Activated CD8-positive, alpha-beta memory T cell treated with anti-CD3 and anti-CD28 coated beads for 36 hours (primary cell): ENCODE data around the gene MMP25. TPM values are rescaled to one million over a fixed set of nuclear protein-coding genes. Genes with fewer than 3 reads are reported as not detected.
"Not testable (repeated sequence)": the region's sequence is repeated elsewhere in the genome, so short reads cannot be mapped to it uniquely, and the experiment has no call there.

ENCODE experiments used
- CTCF ChIA-PET: fragments of 350-600 bp; sonication (Branson Sonifier 250); formaldehyde crosslinking; loops from one replicate; lab custom pipeline; 2021; ENCODE audit warnings: antibody characterized with exemption; lab: Charles Lee
- POLR2A ChIA-PET: fragments of 350-600 bp; sonication (Branson Sonifier 250); formaldehyde crosslinking; loops from one replicate; lab custom pipeline; 2021; ENCODE audit warnings: antibody characterized with exemption; lab: Charles Lee
- total RNA-seq, 2 experiments: library from RNA; stranded (reverse); gene quantifications; one replicate each; pipeline ENCODE4 v1.2.3, GENCODE V29; 2021

MMP25 gene
- total RNA-seq, 2 experiments from 2014 or later = 1.3 to 2.2 TPM

GRCh38 chr16:3058139-3059030, 12.0 kb downstream of the MMP25 start:
- CTCF ChIA-PET = interaction anchor here (0.8 to 5.4 kb wide), 27 partner anchors 9 to 155 kb away, joined by 3 to 72 read pairs (median 5); partner anchors contain the start of genes HCFC1R1, THOC6 and ZSCAN10
- POLR2A ChIA-PET = interaction anchor here (0.5 to 1.5 kb wide), 9 partner anchors 9 to 92 kb away, joined by 3 to 9 read pairs (median 5); partner anchors contain the start of genes MMP25 and ZNF213

DNA sequence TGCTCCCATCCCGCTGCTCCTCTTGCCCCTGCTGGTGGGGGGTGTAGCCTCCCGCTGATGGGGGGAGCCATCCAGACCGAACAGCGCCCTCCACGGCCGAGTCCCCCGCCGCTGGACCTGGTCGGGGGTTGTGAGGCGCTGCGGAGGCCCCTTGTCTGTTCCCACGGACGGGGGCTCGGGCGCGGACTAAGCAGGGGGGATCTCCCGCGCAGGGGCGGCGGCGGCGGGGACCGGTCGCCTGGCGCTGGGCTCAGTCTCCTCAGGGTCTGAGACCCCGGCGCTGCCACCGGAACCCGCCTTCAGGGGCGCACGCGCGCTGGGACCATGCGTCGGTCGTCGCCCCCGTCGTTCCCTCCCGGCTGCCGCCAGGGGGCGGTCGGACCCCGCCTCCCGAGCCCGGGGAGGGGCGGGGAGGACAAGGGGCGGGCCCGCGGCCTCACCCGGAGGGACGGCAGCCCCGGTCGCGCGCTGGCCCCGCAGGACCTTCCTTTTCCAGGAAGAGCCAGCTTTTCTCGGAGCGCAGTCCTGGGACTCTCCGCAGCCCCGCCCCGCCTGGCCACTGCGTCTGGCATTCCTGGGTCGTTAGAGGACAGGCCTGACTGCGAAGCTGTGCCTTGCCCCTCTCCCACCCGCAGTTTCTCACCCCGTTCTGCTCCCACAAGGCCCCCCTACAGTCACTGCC, 12.8 kb downstream of the MMP25 start:
- ChIA-PET CTCF (interaction anchor here (0.6 to 5.4 kb wide), 34 partner anchors 8 to 154 kb away, joined by 3 to 72 read pairs (median 5); partner anchors contain the start of genes HCFC1R1, THOC6 and ZSCAN10), POLR2A (interaction anchor here (0.5 to 1.5 kb wide), 7 partner anchors 11 to 75 kb away, joined by 3 to 9 read pairs (median 5); partner anchors contain the start of genes MMP25 and ZNF213)

DNA sequence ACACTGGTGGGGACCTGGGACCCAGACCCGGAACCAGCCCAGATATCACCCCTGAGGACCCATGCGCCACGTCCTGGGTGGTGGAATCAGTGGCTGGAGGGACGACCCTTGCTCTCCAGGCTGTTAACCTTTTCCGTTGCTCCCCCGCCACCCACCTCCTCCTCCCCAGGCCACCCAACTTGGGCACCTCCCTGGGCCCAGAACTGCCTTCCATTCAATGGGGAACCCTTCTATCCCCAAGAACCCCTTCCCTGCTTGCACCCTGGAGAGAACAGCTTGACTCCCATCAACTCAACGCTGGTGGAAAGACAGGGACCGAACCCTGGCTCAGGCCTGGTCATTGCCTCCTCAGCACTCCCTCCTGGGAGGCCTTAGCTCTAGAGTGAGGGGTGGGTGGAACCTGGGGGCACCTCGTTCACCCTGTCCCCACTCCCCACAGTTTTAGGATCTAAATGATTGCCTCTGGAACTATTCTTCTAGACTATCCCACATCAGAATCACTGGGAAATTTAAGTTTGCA, 13.4 kb downstream of the MMP25 start:
- CTCF ChIA-PET = interaction anchor here (0.6 to 5.4 kb wide), 21 partner anchors 10 to 111 kb away, joined by 3 to 72 read pairs (median 7); partner anchors contain the start of gene ZSCAN10
- POLR2A ChIA-PET = interaction anchor here (0.7 to 1.5 kb wide), 2 partner anchors 15 to 69 kb away, joined by 3 to 9 read pairs; no protein-coding TSS in a partner anchor

DNA sequence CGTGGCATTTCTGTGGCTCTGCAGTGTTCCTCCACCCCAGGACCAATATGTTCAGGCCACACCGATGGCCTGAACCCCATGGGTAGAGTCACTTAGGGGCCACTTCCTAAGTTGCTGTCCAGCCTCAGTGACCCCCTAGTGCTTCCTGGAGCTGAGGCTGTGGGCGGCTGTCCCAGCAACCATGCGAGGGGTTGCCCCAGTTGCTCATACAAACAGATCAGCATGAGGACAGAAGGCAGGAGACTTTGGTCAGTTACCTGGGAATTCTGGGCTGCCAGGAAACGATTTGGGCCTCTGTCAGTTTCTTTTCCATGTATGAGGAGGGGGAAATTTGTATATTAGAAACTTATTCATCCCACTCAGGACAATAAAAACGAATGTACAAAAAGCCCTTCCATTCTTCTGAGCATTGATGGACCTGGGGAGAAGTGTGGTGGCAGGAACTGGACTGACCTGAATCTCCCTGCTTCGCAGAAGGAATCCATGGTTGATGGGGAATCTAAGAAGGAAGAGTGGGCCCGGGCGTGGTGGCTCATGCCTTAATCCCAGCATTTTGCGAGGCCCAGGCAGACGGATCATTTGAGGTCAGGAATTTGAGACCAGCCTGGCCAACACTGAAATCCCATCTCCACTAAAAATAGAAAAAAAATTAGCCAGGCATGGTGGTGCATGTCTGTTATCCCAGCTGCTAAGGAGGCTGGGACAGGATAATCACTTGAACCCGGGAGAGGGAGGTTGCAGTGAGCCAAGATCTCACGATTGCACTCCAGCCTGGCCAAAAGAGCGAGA, 14.2 kb downstream of the MMP25 start:
- ChIA-PET CTCF (interaction anchor here (0.9 to 5.4 kb wide), 14 partner anchors 9 to 105 kb away, joined by 3 to 72 read pairs (median 10); partner anchors contain the start of gene ZSCAN10), POLR2A (interaction anchor here (0.6 to 1.5 kb wide), 2 partner anchors 68 to 1584 kb away, joined by 8 to 9 read pairs; no protein-coding TSS in a partner anchor)

DNA sequence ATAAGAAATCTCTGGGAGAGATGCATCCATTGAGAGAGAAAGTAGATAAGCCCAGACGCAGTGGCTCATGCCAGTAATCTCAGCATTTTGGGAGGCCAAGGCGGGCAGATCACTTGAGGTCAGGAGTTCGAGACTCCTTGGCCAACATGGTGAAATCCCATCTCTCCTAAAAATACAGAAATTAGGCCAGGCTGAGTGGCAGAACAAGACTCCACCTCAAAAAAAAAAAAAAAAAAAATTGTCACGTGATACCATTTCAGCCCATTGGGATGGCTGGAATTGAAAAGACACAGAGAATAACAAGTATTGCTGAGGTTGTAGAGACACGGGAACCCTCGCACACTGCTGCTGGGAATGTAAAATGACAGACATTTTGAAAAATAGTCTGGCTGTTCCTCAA, 16.2 kb downstream of the MMP25 start:
- CTCF ChIA-PET = interaction anchor here (0.9 to 3.6 kb wide), 4 partner anchors 24 to 69 kb away, joined by 3 to 18 read pairs (median 4); no protein-coding TSS in a partner anchor
- POLR2A ChIA-PET = no interaction called here

DNA sequence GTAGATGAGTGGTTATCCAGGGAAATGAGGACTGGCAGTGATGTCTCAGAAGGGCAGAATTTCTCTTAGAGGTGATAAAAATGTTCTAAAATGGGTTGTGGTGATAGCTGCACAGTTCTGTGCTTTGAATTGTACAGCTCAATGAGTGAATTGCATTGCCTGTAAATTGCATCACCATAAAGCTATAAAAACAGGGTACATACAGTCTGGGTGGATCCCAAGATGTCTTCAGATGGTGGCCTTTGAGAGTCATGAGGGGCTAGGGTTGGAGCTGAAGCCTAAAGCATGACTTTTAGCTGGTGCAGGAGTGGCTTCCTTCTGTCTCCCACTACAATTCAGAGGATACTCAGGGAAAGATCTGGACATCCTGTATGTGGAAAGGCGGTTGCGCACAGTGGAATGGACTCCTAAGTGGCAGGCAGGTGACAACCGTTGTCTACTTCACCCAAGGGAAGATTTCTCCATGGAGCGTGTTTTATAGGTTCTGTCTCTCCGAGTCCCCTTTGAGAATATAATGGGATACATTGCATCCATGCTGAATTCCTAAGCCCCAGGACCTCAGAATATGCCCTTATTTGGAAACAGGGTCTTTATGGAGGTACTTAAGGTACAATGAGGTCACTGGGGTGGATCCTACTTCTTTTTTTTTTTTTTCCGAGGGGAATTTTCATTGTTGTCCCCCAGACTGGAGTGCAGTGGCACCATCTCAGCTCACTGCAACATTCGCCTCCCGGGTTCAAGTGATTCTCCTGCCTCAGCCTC, 17.4 kb downstream of the MMP25 start:
- ChIA-PET CTCF (interaction anchor here (0.5 to 3.6 kb wide), 6 partner anchors 12 to 70 kb away, joined by 3 to 22 read pairs (median 5); partner anchors contain the start of gene ZNF213), POLR2A (interaction anchor here (4.7 kb wide), 1 partner anchor 12 kb away, joined by 63 read pairs; no protein-coding TSS in a partner anchor)

- POLR2A ChIA-PET = interaction anchor here (0.5 to 4.7 kb wide), 12 partner anchors 11 to 105 kb away, joined by 3 to 63 read pairs (median 4); partner anchors contain the start of genes HCFC1R1, TNFRSF12A and ZNF213
- CTCF ChIA-PET = interaction anchor here (1.2 to 3.6 kb wide), 8 partner anchors 11 to 69 kb away, joined by 3 to 22 read pairs (median 4); partner anchors contain the start of gene ZNF213
Measured at GRCh38 chr16:3065069-3065741, 18.8 kb downstream of the MMP25 start, which contains the start of gene IL32. Gene IL32, plus strand, starts transcription at chr16:3065640. Its CDS starts 172 bp downstream, at chr16:3065812.

DNA sequence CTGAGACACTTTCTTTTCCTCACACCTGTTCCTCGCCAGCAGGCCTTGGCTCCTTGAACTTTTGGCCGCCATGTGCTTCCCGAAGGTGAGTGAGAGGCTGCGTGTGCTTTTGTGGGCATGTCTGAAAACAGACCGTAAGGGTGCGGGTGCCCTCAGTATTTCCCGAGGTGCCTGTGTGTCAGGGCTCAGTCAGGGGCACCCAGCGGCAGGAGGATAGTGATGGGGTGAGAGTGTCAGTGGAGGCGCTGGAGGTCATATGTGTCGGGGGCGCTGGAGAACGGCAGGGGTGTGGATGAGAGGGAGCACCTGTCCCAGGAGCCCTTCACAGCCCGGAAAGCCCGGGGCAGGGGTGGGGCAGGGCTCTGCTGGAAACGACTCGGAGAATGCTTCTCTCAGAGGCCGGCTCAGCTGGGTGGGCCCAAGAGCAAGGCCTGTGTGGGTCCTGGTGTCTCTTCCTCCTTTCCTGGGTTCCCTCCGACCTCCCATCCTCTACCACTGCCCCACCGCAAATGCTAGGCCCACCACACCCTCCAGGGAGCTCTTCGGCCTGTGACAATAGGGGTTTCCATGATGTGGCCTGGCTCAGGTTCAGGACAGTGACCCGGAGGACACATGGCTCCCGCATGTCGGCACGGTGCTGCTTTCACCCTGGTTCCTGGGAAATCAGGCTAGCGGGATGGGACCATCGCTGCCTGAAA, 19.5 kb downstream of the MMP25 start:
- ChIA-PET POLR2A (interaction anchor here (0.6 to 4.7 kb wide), 13 partner anchors 10 to 104 kb away, joined by 3 to 63 read pairs (median 4); partner anchors contain the start of genes HCFC1R1 and ZNF213), CTCF (interaction anchor here (1.2 to 3.6 kb wide), 7 partner anchors 10 to 64 kb away, joined by 3 to 22 read pairs (median 5); no protein-coding TSS in a partner anchor)

- ChIA-PET POLR2A (interaction anchor here (0.6 to 4.7 kb wide), 5 partner anchors 10 to 68 kb away, joined by 3 to 63 read pairs (median 5); no protein-coding TSS in a partner anchor), CTCF (interaction anchor here (1.3 to 3.5 kb wide), 5 partner anchors 10 to 63 kb away, joined by 3 to 22 read pairs (median 5); no protein-coding TSS in a partner anchor)
Measured at GRCh38 chr16:3066440-3066748, 20.0 kb downstream of the MMP25 start.

- POLR2A ChIA-PET = interaction anchor here (4.7 kb wide), 1 partner anchor 7 kb away, joined by 63 read pairs; no protein-coding TSS in a partner anchor
- CTCF ChIA-PET = interaction anchor here (1.6 to 2.9 kb wide), 2 partner anchors 10 to 61 kb away, joined by 6 to 18 read pairs; no protein-coding TSS in a partner anchor
Measured at GRCh38 chr16:3068487-3068886, 22.1 kb downstream of the MMP25 start.

DNA sequence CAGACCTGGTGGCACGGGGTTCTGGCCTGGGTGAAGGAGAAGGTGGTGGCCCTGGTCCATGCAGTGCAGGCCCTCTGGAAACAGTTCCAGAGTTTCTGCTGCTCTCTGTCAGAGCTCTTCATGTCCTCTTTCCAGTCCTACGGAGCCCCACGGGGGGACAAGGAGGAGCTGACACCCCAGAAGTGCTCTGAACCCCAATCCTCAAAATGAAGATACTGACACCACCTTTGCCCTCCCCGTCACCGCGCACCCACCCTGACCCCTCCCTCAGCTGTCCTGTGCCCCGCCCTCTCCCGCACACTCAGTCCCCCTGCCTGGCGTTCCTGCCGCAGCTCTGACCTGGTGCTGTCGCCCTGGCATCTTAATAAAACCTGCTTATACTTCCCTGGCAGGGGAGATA, 22.8 kb downstream of the MMP25 start:
- ChIA-PET CTCF (interaction anchor here (1.2 to 2.9 kb wide), 3 partner anchors 10 to 60 kb away, joined by 3 to 18 read pairs (median 6); no protein-coding TSS in a partner anchor), POLR2A (interaction anchor here (0.6 to 0.7 kb wide), 3 partner anchors 28 to 58 kb away, joined by 3 to 4 read pairs (median 3); no protein-coding TSS in a partner anchor)

DNA sequence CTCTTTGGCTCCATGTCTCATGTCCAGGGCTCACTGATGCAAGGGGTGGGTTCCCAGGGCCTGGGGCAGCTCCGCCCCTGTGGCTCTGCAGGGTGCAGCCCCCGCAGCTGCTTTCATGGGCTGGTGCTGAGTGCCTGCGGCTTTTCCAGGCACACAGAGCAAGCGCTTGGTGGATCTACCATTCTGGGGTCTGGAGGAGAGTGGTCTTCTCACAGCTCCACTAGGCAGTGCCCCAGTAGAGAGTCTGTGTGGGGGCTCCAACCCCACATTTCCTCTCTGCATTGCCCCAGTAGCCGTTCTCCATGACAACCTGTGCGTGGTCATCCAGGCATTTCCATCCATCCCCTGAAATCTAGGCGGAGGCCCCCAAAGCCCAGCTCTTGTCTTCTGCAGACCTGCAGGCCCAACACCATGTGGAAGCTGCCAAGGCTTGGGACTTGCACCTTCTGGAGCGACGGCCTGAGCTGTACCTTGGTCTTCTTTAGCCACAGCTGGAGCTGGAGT, 24.3 kb downstream of the MMP25 start:
- POLR2A ChIA-PET = interaction anchor here (0.6 kb wide), 1 partner anchor 91 kb away, joined by 3 read pairs; the partner anchor contains the start of gene PKMYT1
- CTCF ChIA-PET = interaction anchor here (0.9 to 2.9 kb wide), 5 partner anchors 12 to 80 kb away, joined by 3 to 18 read pairs (median 5); no protein-coding TSS in a partner anchor

DNA sequence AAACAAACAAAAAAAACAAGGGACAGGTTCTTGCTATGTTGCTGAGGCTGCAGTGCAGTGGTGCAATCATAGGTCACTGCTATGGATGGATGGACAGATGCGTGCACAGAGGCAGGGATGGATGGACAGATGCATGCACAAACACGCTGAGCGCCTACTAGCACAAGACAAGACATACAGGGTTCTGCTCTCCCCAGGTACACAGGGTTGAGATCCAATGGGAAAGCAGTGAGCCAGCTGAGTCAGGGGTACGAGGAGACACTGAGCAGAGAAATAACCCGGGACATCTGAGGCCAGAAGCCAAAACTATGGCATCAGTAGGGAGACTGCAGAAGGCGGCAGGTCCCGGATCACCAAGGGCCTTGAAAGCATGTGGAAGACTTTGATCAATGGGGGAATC, 25.3 kb downstream of the MMP25 start:
- CTCF ChIA-PET = interaction anchor here (0.9 to 2.2 kb wide), 2 partner anchors 58 to 60 kb away, joined by 4 to 11 read pairs; no protein-coding TSS in a partner anchor
- POLR2A ChIA-PET = no interaction called here

GRCh38 chr16:3072148-3072547, 25.8 kb downstream of the MMP25 start:
- POLR2A ChIA-PET = interaction anchor here (0.7 kb wide), 1 partner anchor 13 kb away, joined by 3 read pairs; no protein-coding TSS in a partner anchor
- CTCF ChIA-PET = not testable (repeated sequence)
